GM13976 (cell line): ENCODE measurements around the gene BCL3.

Experiments
- DNase-seq: peaks from one replicate; pipeline ENCODE4 v3.0.0; 2012; ENCODE audit warnings: low spot score
- in situ Hi-C: fragments of 300-500 bp; cut with MboI; formaldehyde crosslinking; loops from one replicate; pipeline ENCODE4 v1.12.0; 2022; ENCODE audit warnings: low sequenced_read_pairs, mixed read lengths, inconsistent platforms; ENCODE audit not compliant: unreplicated experiment
- TF ChIP-seq, protein P1 (sequence below): IDR thresholded peaks from 2 replicates; pipeline ENCODE4 v1.5.1; 2012; ENCODE audit warnings: borderline replicate concordance, mild to moderate bottlenecking; ENCODE audit not compliant: insufficient read depth; ENCODE audit errors: extremely low read depth, missing control alignments, control extremely low read depth

Gene BCL3

DNA sequence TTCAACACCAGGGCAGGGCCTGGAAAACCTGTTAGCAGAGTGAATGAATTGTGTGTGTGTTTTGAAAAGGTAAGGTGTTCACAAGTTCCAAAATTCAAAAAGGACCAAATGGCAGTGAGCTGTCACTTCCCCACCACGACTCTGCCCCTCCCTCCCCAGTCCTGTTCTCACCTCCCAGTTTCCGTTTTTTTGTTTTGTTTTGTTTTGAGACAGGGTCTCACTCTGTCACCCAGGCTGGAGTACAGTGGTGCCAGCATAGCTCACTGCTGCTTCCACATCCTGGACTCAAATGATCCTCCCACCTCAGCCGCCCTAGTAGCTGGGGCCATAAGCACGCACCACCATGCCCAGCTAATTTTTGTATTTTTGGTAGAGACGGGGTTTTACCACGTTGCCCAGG, 20.3 kb upstream of the BCL3 start:
- TF ChIP-seq, protein P1, sequence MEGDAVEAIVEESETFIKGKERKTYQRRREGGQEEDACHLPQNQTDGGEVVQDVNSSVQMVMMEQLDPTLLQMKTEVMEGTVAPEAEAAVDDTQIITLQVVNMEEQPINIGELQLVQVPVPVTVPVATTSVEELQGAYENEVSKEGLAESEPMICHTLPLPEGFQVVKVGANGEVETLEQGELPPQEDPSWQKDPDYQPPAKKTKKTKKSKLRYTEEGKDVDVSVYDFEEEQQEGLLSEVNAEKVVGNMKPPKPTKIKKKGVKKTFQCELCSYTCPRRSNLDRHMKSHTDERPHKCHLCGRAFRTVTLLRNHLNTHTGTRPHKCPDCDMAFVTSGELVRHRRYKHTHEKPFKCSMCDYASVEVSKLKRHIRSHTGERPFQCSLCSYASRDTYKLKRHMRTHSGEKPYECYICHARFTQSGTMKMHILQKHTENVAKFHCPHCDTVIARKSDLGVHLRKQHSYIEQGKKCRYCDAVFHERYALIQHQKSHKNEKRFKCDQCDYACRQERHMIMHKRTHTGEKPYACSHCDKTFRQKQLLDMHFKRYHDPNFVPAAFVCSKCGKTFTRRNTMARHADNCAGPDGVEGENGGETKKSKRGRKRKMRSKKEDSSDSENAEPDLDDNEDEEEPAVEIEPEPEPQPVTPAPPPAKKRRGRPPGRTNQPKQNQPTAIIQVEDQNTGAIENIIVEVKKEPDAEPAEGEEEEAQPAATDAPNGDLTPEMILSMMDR = no peak
- in situ Hi-C loops = no loop called here
- DNase-seq = no peak

DNA sequence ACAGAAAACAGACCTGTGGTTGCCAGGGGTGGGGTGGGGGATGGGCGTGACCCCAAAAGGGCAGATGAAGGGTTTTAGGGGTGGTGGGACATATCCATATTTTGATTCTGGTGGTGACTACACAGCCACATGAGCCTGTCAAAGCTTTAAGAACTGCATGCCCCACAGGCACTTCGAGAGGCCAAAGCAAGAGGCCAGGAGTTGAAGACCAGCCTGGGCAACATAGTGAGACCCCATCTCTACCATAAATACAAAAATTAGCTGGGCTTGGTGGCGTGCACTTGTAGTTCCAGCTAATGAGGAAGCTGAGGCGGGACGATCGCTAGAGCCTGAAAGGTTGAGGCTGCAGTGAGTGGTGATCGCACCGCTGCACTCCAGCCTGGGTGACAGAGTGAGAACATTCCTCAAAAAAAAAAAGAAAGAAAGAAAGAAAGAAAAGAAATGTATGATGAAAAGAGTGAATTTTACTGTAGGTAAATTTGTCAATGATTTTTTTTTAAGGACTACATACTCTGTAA, 18.9 kb upstream of the BCL3 start:
- TF ChIP-seq, protein P1 = no peak
- in situ Hi-C loops = no loop called here
- no peak for DNase-seq

DNA sequence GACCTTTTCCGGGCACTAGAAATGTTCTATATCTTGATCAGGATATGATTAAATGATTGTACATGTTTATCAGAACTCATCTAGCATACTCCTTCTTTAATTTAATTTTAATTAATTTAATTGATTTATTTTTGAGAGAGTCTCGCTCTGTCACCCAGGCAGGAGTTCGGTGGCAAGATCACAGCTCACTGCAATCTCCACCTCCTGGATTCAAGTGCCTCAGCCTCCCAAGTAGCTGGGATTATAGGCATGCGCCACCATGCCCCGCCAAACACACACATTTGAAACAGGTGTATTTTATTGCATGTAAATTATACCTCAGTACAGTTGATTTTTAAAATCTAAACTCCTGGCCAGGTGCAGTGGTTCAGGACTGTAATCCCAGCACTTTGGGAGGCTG, 17.4 kb upstream of the BCL3 start:
- TF ChIP-seq, protein P1 = no peak
- in situ Hi-C loops = no loop called here
- DNase-seq = no peak

DNA sequence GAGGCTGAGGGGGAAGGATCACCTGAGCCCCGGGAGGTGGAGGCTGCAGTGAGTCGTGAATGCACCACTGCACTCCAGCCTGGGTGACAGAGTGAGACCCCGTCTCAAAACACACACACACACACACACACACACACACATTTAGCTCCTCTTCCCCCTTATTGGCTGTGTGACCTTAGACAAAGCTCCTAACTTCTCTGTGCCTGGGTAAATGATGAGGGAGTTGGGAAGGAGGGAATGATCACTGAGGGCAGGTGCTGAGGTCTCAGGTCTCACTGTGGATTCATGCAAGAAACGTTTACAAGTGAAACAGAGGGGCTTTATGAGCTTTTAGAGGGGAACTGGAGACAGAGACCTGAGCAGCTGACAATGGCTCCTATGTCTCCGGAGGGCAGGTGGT, 16.9 kb upstream of the BCL3 start:
- in situ Hi-C loops = no loop called here
- TF ChIP-seq, protein P1 = no peak
- DNase-seq = no peak

DNA sequence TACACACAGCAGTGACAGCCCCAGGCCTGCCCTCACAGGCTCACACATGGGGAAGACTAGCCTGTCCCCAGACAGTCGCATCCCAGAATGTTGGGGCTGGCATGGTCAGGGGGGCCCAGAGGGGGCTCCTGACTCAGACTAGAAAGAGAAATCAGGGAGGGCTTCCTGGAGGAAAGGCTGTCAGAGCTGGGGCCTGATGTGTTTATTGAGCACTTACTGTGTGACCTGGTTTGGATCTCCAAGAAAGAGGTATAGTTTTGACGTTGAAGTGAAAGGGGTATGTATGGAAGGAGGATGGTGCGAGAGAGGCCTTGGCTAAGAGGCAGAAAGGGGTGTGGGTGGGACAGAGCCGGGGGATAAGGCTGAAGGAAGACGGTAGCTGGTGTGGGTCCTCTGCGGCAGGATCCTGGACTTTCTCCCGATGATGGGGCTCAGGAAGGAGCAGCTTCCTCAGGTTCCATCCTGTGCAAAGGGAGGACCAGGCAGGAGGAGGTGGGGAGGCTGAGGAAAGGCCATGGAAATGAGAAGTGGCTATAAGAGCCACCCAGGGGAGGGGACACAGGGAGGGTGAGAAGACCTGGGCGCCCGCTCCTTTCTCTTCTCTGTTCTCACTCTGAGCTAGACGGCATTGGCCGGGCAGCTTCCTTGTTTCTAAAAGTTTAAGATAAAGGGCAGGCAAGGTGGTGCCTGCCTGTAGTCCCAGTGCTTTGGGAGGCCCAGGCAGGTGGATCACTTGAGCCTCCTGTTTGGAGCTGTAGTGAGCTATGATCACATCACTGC, 16.1 kb upstream of the BCL3 start:
- in situ Hi-C loops = no loop called here
- DNase-seq = no peak
- TF ChIP-seq, protein P1 = no peak

DNA sequence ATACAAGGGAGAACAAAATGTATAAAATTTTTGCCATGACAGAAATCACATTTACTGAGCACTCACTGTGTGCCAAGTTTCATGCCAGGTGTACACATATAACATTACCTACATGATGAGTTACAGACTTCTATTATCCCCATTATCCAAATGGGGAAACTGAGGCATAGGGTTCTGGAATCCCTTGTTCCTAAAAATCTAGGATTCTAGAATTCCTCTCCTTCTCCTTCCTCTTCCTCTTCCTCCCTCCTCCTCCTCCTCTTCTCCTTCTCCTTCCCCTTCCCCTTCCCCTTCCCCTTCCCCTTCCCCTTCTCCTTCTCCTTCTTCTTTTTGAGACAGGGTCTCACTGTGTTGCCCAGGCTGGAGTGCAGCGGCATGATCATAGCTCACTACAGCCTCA, 14.2 kb upstream of the BCL3 start:
- TF ChIP-seq, protein P1 = no peak
- no peak for DNase-seq
- in situ Hi-C loops = no loop called here
